ENCODE data around the gene AREL1. TPM values are rescaled to one million over a fixed set of nuclear protein-coding genes. Genes with fewer than 3 reads are reported as not detected.

AREL1 gene
- total RNA-seq, 2 donors from 2014 or later, result 14.8 to 51.2 TPM

DNA sequence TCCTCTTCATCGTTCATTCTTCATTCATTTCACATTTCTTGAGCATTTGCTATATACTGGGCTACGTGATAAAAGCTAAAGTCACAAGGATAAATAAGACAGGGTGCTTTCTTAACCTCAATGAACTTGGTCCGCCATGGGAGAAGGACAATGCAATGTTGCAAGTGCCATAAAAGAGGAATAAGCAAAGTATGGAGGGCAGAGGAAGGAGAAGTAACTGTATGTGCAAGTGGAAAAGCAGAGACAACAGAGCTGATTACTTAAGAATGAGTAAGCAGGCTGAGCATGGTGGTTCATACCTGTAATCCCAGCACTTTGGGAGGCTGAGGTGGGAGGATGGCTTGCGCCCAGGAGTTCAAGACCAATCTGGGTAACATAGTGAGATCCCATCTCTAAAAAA lies 14.4 kb downstream of the AREL1 start:
- intact Hi-C loops (cut with DNase I), result no loop called here
- DNase-seq (ENCODE audit: low spot score), result no peak
- Histone ChIP-seq H3K4me3 (no peak overlapping the region), H3K9me3 (no peaks in the 10 kb centered on the region), H3K36me3 (no peaks in the 10 kb centered on the region), H3K27me3 (replicated peaks; ENCODE audit: insufficient read depth) (no peaks in the 10 kb centered on the region), H3K27ac (no peak overlapping the region), H3K4me1 (replicated peaks) (no peaks in the 10 kb centered on the region)
- TF ChIP-seq POLR2AphosphoS5 (IDR thresholded peaks at IDR 0.05), result no peak
- no peak for TF ChIP-seq POLR2A (IDR thresholded peaks at IDR 0.05)
- TF ChIP-seq, protein P1, sequence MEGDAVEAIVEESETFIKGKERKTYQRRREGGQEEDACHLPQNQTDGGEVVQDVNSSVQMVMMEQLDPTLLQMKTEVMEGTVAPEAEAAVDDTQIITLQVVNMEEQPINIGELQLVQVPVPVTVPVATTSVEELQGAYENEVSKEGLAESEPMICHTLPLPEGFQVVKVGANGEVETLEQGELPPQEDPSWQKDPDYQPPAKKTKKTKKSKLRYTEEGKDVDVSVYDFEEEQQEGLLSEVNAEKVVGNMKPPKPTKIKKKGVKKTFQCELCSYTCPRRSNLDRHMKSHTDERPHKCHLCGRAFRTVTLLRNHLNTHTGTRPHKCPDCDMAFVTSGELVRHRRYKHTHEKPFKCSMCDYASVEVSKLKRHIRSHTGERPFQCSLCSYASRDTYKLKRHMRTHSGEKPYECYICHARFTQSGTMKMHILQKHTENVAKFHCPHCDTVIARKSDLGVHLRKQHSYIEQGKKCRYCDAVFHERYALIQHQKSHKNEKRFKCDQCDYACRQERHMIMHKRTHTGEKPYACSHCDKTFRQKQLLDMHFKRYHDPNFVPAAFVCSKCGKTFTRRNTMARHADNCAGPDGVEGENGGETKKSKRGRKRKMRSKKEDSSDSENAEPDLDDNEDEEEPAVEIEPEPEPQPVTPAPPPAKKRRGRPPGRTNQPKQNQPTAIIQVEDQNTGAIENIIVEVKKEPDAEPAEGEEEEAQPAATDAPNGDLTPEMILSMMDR (IDR thresholded peaks at IDR 0.05), result no peak
- 98% methylated on average over 4 of the region's 4 CpGs for WGBS

DNA sequence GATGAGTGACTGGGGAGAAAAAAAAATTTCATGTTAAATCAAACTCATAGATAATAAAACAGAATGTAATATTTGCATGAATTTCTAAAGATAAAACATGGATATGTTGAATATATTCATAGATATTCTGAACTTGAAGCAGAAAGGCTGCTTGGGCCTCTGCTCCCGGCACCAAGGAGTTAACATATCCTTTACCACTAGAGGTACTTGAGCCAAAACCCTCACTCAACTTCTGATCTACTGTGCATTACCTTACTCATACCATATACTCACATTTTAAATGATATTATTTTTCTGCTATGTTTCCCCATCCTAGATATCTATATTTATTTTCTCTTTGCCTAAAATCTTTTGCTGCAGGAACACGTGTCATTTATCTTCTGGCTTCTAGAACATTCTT lies 14.9 kb downstream of the AREL1 start:
- Histone ChIP-seq H3K27me3 (replicated peaks; ENCODE audit: insufficient read depth) (no peaks in the 10 kb centered on the region), H3K27ac (no peak overlapping the region), H3K36me3 (no peaks in the 10 kb centered on the region), H3K9me3 (no peaks in the 10 kb centered on the region), H3K4me1 (replicated peaks) (no peaks in the 10 kb centered on the region), H3K4me3 (no peak overlapping the region)
- WGBS, result 89% methylated on average over 2 of the region's 2 CpGs
- no peak for DNase-seq (ENCODE audit: low spot score)
- intact Hi-C loops (cut with DNase I), result no loop called here
- TF ChIP-seq POLR2AphosphoS5 (IDR thresholded peaks at IDR 0.05), result no peak
- no peak for TF ChIP-seq POLR2A (IDR thresholded peaks at IDR 0.05)
- TF ChIP-seq, protein P1 (IDR thresholded peaks at IDR 0.05), result no peak

DNA sequence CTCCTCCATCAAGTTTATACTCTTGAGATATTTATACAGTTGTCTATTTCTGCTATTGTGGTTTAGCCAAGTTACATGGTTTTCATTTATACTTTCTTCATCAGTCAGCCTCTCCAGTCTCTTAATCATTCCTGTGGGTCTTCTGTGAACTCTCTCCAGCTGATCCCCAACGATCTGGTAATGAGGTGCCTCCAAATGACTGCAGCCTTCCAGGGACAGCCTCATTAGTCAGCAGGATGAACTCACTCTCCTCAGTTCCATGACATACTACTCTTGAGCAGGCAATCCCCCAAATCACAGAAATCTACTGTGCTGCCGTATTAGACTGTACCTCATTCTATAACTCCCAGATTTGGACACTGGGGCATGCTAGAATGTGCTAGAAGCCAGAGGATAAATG lies 15.3 kb downstream of the AREL1 start:
- 86% methylated on average over 2 of the region's 2 CpGs for WGBS
- Histone ChIP-seq H3K27me3 (replicated peaks; ENCODE audit: insufficient read depth) (no peaks in the 10 kb centered on the region), H3K4me3 (no peak overlapping the region), H3K9me3 (no peaks in the 10 kb centered on the region), H3K4me1 (replicated peaks) (no peaks in the 10 kb centered on the region), H3K27ac (no peak overlapping the region), H3K36me3 (no peaks in the 10 kb centered on the region)
- TF ChIP-seq POLR2AphosphoS5 (IDR thresholded peaks at IDR 0.05) (no peak), POLR2A (IDR thresholded peaks at IDR 0.05) (no peak)
- TF ChIP-seq, protein P1 (IDR thresholded peaks at IDR 0.05), result no peak
- no peak for DNase-seq (ENCODE audit: low spot score)
- intact Hi-C loops (cut with DNase I), result no loop called here

DNA sequence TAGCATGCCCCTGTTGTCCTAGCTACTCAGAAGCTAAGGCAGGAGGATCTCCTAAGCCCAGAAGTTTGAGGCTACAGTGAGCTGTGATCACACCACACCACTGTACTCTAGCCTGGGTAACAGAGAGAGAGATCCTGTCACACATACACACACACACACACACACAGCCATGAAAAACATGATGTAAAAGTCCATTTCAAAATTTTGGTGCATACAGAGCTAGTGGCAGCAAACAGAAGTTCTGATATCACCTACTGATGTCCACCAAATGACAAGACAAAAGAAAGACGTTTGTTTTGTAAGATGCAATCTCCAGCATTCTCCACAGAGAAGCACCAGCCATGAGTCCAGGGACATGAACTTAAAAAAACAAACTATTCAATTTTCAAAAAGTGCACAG lies 15.9 kb downstream of the AREL1 start:
- Histone ChIP-seq H3K4me3 (no peak overlapping the region), H3K9me3 (no peaks in the 10 kb centered on the region), H3K4me1 (replicated peaks) (no peaks in the 10 kb centered on the region), H3K27ac (no peak overlapping the region), H3K27me3 (replicated peaks; ENCODE audit: insufficient read depth) (no peaks in the 10 kb centered on the region), H3K36me3 (no peaks in the 10 kb centered on the region)
- DNase-seq (ENCODE audit: low spot score), result no peak
- TF ChIP-seq POLR2A (IDR thresholded peaks at IDR 0.05), result no peak
- TF ChIP-seq, protein P1 (IDR thresholded peaks at IDR 0.05), result no peak
- TF ChIP-seq POLR2AphosphoS5 (IDR thresholded peaks at IDR 0.05), result no peak
- WGBS, result 85% methylated on average over 1 of the region's 1 CpG
- intact Hi-C loops (cut with DNase I), result no loop called here

DNA sequence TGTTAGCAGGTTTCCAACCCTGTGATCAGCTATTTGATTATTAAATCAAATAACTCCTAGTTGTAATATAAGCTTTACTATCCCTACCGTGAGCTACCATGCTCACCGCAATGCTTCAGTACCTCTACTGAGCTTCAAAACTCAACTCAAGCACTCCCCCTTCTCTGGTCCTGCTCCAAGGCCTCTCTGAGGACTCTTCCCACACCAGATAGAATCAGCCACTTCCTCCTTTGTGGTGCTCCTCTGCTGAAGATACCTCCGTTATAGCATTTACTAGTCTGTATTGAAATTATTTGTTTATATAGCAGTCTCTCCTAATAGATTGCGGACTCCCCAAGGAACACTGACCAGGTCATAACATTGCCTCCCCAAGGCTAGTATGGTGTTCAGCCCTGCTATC lies 17.5 kb downstream of the AREL1 start:
- intact Hi-C loops (cut with DNase I), result no loop called here
- H3K27me3 ChIP-seq (replicated peaks; ENCODE audit: insufficient read depth), result no peaks in the 10 kb centered on the region
- no peak overlapping the region for H3K27ac ChIP-seq
- no peaks in the 10 kb centered on the region for H3K36me3 ChIP-seq
- H3K9me3 ChIP-seq, result no peaks in the 10 kb centered on the region
- no peaks in the 10 kb centered on the region for H3K4me1 ChIP-seq (replicated peaks)
- H3K4me3 ChIP-seq, result no peak overlapping the region
- DNase-seq (ENCODE audit: low spot score), result no peak
- 84% methylated on average over 4 of the region's 4 CpGs for WGBS
- no peak for TF ChIP-seq POLR2A (IDR thresholded peaks at IDR 0.05)

All from prostate gland (tissue), 2 donors.